ENCODE data around the gene ALKAL2. TPM values are rescaled to one million over a fixed set of nuclear protein-coding genes. Genes with fewer than 3 reads are reported as not detected.
A peak's percentile ranks its signal among the peaks of the same experiment; 100 is the strongest.

The ALKAL2 gene
- total RNA-seq, 1 donor from 2014 or later, result 1.5 TPM

DNA sequence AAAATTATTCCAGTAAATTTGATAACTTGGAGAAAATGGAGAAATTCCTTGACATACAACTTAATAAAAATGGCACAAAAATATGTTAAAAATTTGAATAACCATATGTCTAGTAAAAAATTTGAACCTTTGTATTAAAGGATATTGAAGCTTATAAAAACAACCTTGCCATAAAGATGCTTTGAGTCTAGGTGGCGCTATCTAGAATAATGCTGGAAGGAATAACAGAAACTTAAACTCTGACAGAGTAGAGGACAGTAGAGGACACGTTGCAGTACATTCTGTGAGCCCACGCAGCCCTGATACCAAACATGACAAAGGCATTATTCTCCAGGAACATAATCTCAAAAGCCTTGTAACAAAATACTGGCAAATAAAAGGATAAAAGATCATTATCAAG lies 44.7 kb upstream of the ALKAL2 start:
- Mint-ChIP-seq H3K27ac (ENCODE audit: unreplicated experiment) (no peak overlapping the region), H3K27me3 (ENCODE audit: low read depth, unreplicated experiment) (peaks cover 2% of the 10 kb centered on the region)
- H3K4me2 ChIP-seq (ENCODE audit: low read length), result no peak overlapping the region

DNA sequence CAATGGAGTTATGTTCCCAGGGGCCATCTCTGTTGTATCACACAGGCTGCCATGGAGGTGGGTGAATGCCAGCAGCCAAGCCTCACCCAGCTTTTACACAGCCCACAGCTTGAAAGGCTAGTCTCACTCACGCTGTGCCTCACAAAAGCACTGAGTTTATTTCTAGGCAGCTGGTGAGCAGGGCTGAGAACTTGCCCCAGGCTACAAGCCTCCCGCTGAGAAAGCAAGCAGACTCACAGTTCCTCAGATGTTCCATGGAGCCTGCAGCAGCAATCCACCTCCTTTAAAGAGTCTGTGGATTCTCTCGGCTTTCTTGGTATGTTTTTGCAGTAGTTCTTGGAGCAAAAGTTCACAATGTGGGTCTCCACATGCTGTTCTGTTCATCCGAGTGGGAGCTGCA lies 40.9 kb upstream of the ALKAL2 start:
- Mint-ChIP-seq H3K4me3 (ENCODE audit: unreplicated experiment) (no peak overlapping the region), H3K36me3 (ENCODE audit: low read depth, unreplicated experiment) (peaks cover 2% of the 10 kb centered on the region), H3K4me1 (ENCODE audit: low read depth, unreplicated experiment) (no peaks in the 10 kb centered on the region), H3K9me3 (ENCODE audit: unreplicated experiment) (peaks cover 14% of the 10 kb centered on the region), H3K27me3 (ENCODE audit: low read depth, unreplicated experiment) (peaks cover 2% of the 10 kb centered on the region), H3K27ac (ENCODE audit: unreplicated experiment) (no peak overlapping the region)
- Histone ChIP-seq H3K4me3 (ENCODE audit: insufficient read depth, low read depth, low read length) (no peak overlapping the region), H3K27ac (ENCODE audit: low read depth, low read length) (no peak overlapping the region), H3K79me2 (ENCODE audit: insufficient read depth, low read length) (no peaks in the 10 kb centered on the region), H4K20me1 (ENCODE audit: insufficient read depth, low read length) (no peaks in the 10 kb centered on the region), H3K9ac (ENCODE audit: low read length) (no peak overlapping the region), H3K4me1 (ENCODE audit: insufficient read depth, low read length) (no peaks in the 10 kb centered on the region), H3K27me3 (ENCODE audit: insufficient read depth, low read length) (no peaks in the 10 kb centered on the region), H3K4me2 (ENCODE audit: low read length) (no peak overlapping the region), H2AFZ (ENCODE audit: low read depth, low read length) (no peak overlapping the region), H3K9me3 (ENCODE audit: insufficient read depth, low read depth, low read length) (no peaks in the 10 kb centered on the region), H3K36me3 (ENCODE audit: insufficient read depth, low read length) (no peaks in the 10 kb centered on the region)
- FAIRE-seq (no peak), DNase-seq (ENCODE audit: low read depth) (no peak)
- TF ChIP-seq, protein P1, sequence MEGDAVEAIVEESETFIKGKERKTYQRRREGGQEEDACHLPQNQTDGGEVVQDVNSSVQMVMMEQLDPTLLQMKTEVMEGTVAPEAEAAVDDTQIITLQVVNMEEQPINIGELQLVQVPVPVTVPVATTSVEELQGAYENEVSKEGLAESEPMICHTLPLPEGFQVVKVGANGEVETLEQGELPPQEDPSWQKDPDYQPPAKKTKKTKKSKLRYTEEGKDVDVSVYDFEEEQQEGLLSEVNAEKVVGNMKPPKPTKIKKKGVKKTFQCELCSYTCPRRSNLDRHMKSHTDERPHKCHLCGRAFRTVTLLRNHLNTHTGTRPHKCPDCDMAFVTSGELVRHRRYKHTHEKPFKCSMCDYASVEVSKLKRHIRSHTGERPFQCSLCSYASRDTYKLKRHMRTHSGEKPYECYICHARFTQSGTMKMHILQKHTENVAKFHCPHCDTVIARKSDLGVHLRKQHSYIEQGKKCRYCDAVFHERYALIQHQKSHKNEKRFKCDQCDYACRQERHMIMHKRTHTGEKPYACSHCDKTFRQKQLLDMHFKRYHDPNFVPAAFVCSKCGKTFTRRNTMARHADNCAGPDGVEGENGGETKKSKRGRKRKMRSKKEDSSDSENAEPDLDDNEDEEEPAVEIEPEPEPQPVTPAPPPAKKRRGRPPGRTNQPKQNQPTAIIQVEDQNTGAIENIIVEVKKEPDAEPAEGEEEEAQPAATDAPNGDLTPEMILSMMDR (IDR thresholded peaks at IDR 0.05; ENCODE audit: insufficient read depth, low read depth, low read length), result no peak
- no peak for TF ChIP-seq EZH2 (IDR thresholded peaks at IDR 0.05; ENCODE audit: insufficient read depth, low read length)

More for the DNA sequence above, 44.7 kb upstream of the ALKAL2 start:
- Histone ChIP-seq H3K36me3 (ENCODE audit: insufficient read depth, low read length) (no peaks in the 10 kb centered on the region), H3K27ac (ENCODE audit: low read depth, low read length) (no peak overlapping the region), H2AFZ (ENCODE audit: low read depth, low read length) (no peak overlapping the region), H3K27me3 (ENCODE audit: insufficient read depth, low read length) (no peaks in the 10 kb centered on the region), H3K4me3 (ENCODE audit: insufficient read depth, low read depth, low read length) (no peak overlapping the region), H3K9ac (ENCODE audit: low read length) (no peak overlapping the region), H3K79me2 (ENCODE audit: insufficient read depth, low read length) (no peaks in the 10 kb centered on the region), H4K20me1 (ENCODE audit: insufficient read depth, low read length) (no peaks in the 10 kb centered on the region), H3K4me1 (ENCODE audit: insufficient read depth, low read length) (no peaks in the 10 kb centered on the region), H3K9me3 (ENCODE audit: insufficient read depth, low read depth, low read length) (peaks cover 6% of the 10 kb centered on the region)
- FAIRE-seq, result no peak
- H3K36me3 Mint-ChIP-seq (ENCODE audit: low read depth, unreplicated experiment), result peaks cover 2% of the 10 kb centered on the region
- DNase-seq (ENCODE audit: low read depth), result no peak
- no peaks in the 10 kb centered on the region for H3K4me1 Mint-ChIP-seq (ENCODE audit: low read depth, unreplicated experiment)
- peaks cover 29% of the 10 kb centered on the region for H3K9me3 Mint-ChIP-seq (ENCODE audit: unreplicated experiment)
- no peak overlapping the region for H3K4me3 Mint-ChIP-seq (ENCODE audit: unreplicated experiment)
- TF ChIP-seq, protein P1 (IDR thresholded peaks at IDR 0.05; ENCODE audit: insufficient read depth, low read depth, low read length), result no peak
- no peak for TF ChIP-seq EZH2 (IDR thresholded peaks at IDR 0.05; ENCODE audit: insufficient read depth, low read length)

DNA sequence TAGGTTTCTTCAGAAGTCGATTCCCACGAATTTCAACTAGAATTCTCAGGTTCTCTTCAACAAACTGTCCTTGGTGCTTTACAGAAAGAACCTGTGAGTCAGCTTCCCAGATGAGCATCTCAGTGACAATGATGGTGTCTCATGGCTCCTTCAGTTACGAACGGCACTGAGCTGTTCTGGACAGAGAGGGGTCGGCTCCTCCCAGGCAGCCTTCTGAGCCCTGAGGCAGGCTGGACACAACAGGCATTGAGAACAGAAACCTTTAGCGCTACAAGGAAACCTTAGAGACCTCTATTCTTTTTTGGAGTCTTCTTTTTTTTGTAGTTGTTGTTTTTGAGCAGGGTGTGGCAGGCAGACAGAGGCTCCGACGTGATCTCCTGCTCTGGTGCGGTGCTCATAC lies 35.1 kb upstream of the ALKAL2 start:
- Histone ChIP-seq H3K9me3 (ENCODE audit: insufficient read depth, low read depth, low read length) (no peaks in the 10 kb centered on the region), H3K9ac (ENCODE audit: low read length) (no peak overlapping the region), H3K36me3 (ENCODE audit: insufficient read depth, low read length) (no peaks in the 10 kb centered on the region), H3K27ac (ENCODE audit: low read depth, low read length) (no peak overlapping the region), H3K4me2 (ENCODE audit: low read length) (no peak overlapping the region), H3K4me1 (ENCODE audit: insufficient read depth, low read length) (peaks cover 9% of the 10 kb centered on the region), H3K27me3 (ENCODE audit: insufficient read depth, low read length) (no peaks in the 10 kb centered on the region), H3K79me2 (ENCODE audit: insufficient read depth, low read length) (no peaks in the 10 kb centered on the region), H2AFZ (ENCODE audit: low read depth, low read length) (no peak overlapping the region), H4K20me1 (ENCODE audit: insufficient read depth, low read length) (no peaks in the 10 kb centered on the region), H3K4me3 (ENCODE audit: insufficient read depth, low read depth, low read length) (no peak overlapping the region)
- H3K9me3 Mint-ChIP-seq (ENCODE audit: unreplicated experiment), result peaks cover 5% of the 10 kb centered on the region
- no peaks in the 10 kb centered on the region for H3K27me3 Mint-ChIP-seq (ENCODE audit: low read depth, unreplicated experiment)
- peak overlapping the region; percentile 35 for H3K27ac Mint-ChIP-seq (ENCODE audit: unreplicated experiment)
- no peak overlapping the region for H3K4me3 Mint-ChIP-seq (ENCODE audit: unreplicated experiment)
- FAIRE-seq, result no peak
- peaks cover 9% of the 10 kb centered on the region for H3K4me1 Mint-ChIP-seq (ENCODE audit: low read depth, unreplicated experiment)
- DNase-seq (ENCODE audit: low read depth), result no peak
- no peak for TF ChIP-seq EZH2 (IDR thresholded peaks at IDR 0.05; ENCODE audit: insufficient read depth, low read length)
- TF ChIP-seq, protein P1 (IDR thresholded peaks at IDR 0.05; ENCODE audit: insufficient read depth, low read depth, low read length), result no peak
- H3K36me3 Mint-ChIP-seq (ENCODE audit: low read depth, unreplicated experiment), result no peaks in the 10 kb centered on the region

Data from astrocyte (in vitro differentiated cells and primary cell).